Activated naive CD4-positive, alpha-beta T cell treated with anti-CD3 and anti-CD28 coated beads for 36 hours (primary cell): Measurements from ENCODE around the gene CHRNB2. TPM values are rescaled to one million over a fixed set of nuclear protein-coding genes. Genes with fewer than 3 reads are reported as not detected.

Experiments used
- CTCF ChIA-PET: fragments of 350-600 bp; sonication (Branson Sonifier 250); formaldehyde crosslinking; loops from one replicate; lab custom pipeline; 2021; ENCODE audit warnings: antibody characterized with exemption; lab: Charles Lee
- DNase-seq: peaks from one replicate; pipeline ENCODE4 v3.0.0-alpha.2; 2020
- H3K27ac Mint-ChIP-seq: one replicate; pipeline ENCODE4 v1.8.0; 2021; ENCODE audit warnings: mild to moderate bottlenecking, mixed read lengths
- H3K27me3 Mint-ChIP-seq: one replicate; pipeline ENCODE4 v1.8.0; 2021; ENCODE audit warnings: low read depth, mixed read lengths
- H3K36me3 Mint-ChIP-seq: one replicate; pipeline ENCODE4 v1.8.0; 2021; ENCODE audit warnings: low read depth, mixed read lengths
- H3K4me1 Mint-ChIP-seq: one replicate; pipeline ENCODE4 v1.8.0; 2021; ENCODE audit warnings: low read depth, mixed read lengths
- H3K4me3 Mint-ChIP-seq: one replicate; pipeline ENCODE4 v1.8.0; 2021; ENCODE audit warnings: mild to moderate bottlenecking, moderate library complexity, mixed read lengths
- H3K9me3 Mint-ChIP-seq: one replicate; pipeline ENCODE4 v1.8.0; 2021; ENCODE audit warnings: mixed read lengths
- intact Hi-C: fragments of 100-400 bp; cut with micrococcal nuclease; formaldehyde crosslinking; loops from one replicate; pipeline ENCODE4 v1.15.1; 2023
- total RNA-seq, 2 experiments: library from RNA; stranded (reverse); gene quantifications; one replicate each; pipeline ENCODE4 v1.2.3, GENCODE V29; 2021

CHRNB2 gene
- total RNA-seq, 2 experiments from 2014 or later: not detected

DNA sequence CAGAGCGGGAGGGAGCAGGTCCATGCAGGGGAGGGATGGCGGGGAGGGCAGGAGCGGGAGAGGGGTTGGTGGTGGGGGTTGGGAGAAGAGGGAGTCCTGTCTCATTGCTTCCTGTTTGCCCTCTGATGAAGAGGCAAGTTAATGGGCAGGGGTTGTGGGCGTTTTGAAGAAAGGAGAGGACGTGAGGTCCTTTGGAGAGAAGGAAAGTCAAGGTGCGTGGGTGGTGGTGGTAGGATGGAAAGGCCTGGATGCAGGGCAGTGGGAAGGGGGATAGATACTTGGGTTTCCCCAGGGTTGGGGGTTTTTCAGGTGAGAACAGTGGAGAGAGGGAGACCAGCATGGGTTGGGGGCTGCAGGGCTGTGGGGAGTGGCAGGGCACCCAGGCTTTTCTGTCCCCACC lies 26.3 kb upstream of the CHRNB2 start:
- H3K27me3 Mint-ChIP-seq: no peaks in the 10 kb centered on the region
- no peak for DNase-seq
- no peak overlapping the region for H3K4me3 Mint-ChIP-seq
- CTCF ChIA-PET: no interaction called here
- intact Hi-C loops: no loop called here
- no peaks in the 10 kb centered on the region for H3K36me3 Mint-ChIP-seq
- H3K9me3 Mint-ChIP-seq: no peaks in the 10 kb centered on the region
- H3K4me1 Mint-ChIP-seq: no peaks in the 10 kb centered on the region
- H3K27ac Mint-ChIP-seq: no peak overlapping the region

- intact Hi-C loops: loop anchor here (1.0 to 5.0 kb wide), 5 partner anchors 67 to 359 kb away; partner anchors contain the start of gene IL6R
- Mint-ChIP-seq H3K27ac (no peak overlapping the region), H3K4me1 (peaks cover 21% of the 10 kb centered on the region), H3K9me3 (no peaks in the 10 kb centered on the region), H3K27me3 (no peaks in the 10 kb centered on the region), H3K36me3 (peaks cover 16% of the 10 kb centered on the region), H3K4me3 (no peak overlapping the region)
- peak; percentile 77 for DNase-seq
- CTCF ChIA-PET: interaction anchor here (0.6 to 3.0 kb wide), 39 partner anchors 9 to 347 kb away, joined by 3 to 89 read pairs (median 4); partner anchors contain the start of gene ATP8B2
Observed at GRCh38 chr1:154546264-154547063, 21.1 kb upstream of the CHRNB2 start.

DNA sequence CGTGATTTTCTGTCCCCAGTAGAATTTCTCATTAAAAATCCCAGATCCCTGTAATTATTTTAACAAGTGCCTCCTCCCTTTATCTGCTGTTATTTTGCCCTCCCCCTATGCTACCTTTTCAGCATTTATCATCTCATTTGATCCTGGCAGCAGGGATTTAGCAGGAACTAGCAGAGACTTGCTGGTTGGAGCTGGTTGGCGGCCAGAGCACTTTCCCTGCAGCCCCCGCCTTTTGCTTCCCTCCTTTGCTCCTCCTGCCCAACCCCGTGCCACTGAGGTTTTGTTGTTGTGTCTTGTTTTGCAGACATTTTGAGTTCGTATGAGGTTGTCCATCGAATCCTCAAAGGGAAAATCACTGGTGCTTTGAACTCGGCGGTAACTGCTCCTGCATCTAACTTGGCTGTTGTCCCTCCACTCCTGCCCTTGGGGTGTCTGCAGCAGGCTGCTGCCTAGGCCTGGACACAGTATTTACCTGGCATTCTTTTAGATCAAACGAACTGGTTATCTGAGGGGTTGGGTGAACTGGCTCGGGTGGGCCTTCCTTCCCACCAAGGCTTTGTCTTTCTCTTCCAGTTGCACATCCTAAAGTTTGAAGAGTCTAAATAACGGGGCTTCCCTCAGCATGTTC lies 20.4 kb upstream of the CHRNB2 start:
- no peaks in the 10 kb centered on the region for H3K27me3 Mint-ChIP-seq
- no peak overlapping the region for H3K4me3 Mint-ChIP-seq
- no peaks in the 10 kb centered on the region for H3K9me3 Mint-ChIP-seq
- intact Hi-C loops: loop anchor here (2.0 to 5.0 kb wide), 3 partner anchors 194 to 360 kb away; no protein-coding TSS in a partner anchor
- H3K27ac Mint-ChIP-seq: no peak overlapping the region
- H3K4me1 Mint-ChIP-seq: peaks cover 21% of the 10 kb centered on the region
- DNase-seq: no peak
- H3K36me3 Mint-ChIP-seq: peaks cover 20% of the 10 kb centered on the region
- CTCF ChIA-PET: interaction anchor here (0.6 to 3.0 kb wide), 36 partner anchors 8 to 348 kb away, joined by 3 to 89 read pairs (median 4); no protein-coding TSS in a partner anchor

DNA sequence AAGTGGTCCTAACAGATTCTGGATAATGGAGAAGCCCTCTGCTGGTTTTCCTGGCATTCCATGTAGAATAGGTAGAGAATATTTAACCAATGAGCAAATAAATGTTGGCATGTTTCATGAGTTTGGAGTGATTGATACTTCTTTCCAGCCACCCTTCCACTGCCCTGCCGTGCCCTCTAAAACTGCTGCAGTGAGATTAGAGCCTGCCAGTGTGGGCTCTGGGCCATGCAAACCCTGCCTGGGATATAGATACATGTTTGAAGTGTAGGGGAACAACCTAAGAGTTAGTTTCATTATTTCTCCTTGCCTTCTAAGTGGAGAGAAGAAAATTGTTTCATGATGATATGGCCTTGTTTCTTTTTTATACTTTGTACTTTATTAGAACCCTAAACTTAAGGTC lies 19.6 kb upstream of the CHRNB2 start:
- intact Hi-C loops: loop anchor here (5.0 kb wide), 2 partner anchors 346 to 361 kb away; no protein-coding TSS in a partner anchor
- CTCF ChIA-PET: interaction anchor here (1.6 to 3.4 kb wide), 2 partner anchors 12 to 68 kb away, joined by 4 to 26 read pairs; no protein-coding TSS in a partner anchor
- Mint-ChIP-seq H3K36me3 (peaks cover 23% of the 10 kb centered on the region), H3K27ac (no peak overlapping the region), H3K4me3 (no peak overlapping the region), H3K4me1 (peaks cover 21% of the 10 kb centered on the region), H3K27me3 (no peaks in the 10 kb centered on the region), H3K9me3 (no peaks in the 10 kb centered on the region)
- no peak for DNase-seq

- Mint-ChIP-seq H3K9me3 (no peaks in the 10 kb centered on the region), H3K36me3 (peaks cover 31% of the 10 kb centered on the region), H3K27me3 (no peaks in the 10 kb centered on the region), H3K27ac (peak overlapping the region; percentile 5), H3K4me3 (no peak overlapping the region), H3K4me1 (peaks cover 21% of the 10 kb centered on the region)
- no peak for DNase-seq
- CTCF ChIA-PET: interaction anchor here (0.9 to 3.4 kb wide), 3 partner anchors 8 to 69 kb away, joined by 3 to 26 read pairs (median 4); no protein-coding TSS in a partner anchor
- intact Hi-C loops: loop anchor here (5.0 kb wide), 2 partner anchors 347 to 362 kb away; no protein-coding TSS in a partner anchor
Observed at GRCh38 chr1:154549202-154549770, 18.3 kb upstream of the CHRNB2 start.

DNA sequence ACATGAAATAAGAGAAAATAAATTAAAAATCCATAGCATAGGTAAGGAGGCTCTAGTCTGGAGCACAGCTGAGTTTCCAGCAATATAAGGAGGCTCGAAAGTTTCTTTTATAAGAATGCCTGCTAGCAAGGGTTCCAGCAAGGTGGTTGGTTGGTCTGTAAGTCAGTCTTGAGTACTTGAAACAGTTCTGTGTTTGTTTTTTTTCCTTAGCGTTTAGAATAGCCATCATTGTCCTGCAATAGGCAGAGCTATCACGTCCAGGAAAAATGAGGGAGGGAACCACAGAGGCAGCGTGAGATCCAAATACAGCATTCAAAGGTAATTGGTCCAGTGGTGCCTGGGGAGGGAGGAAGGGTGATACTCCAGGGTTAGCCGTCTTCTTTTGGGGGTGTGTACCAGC lies 17.5 kb upstream of the CHRNB2 start:
- no peak for DNase-seq
- H3K4me1 Mint-ChIP-seq: peaks cover 22% of the 10 kb centered on the region
- H3K36me3 Mint-ChIP-seq: peaks cover 38% of the 10 kb centered on the region
- no peak overlapping the region for H3K27ac Mint-ChIP-seq
- no peak overlapping the region for H3K4me3 Mint-ChIP-seq
- intact Hi-C loops: no loop called here
- no peaks in the 10 kb centered on the region for H3K27me3 Mint-ChIP-seq
- CTCF ChIA-PET: interaction anchor here (0.6 to 3.4 kb wide), 2 partner anchors 11 to 70 kb away, joined by 3 to 26 read pairs; no protein-coding TSS in a partner anchor
- no peaks in the 10 kb centered on the region for H3K9me3 Mint-ChIP-seq

DNA sequence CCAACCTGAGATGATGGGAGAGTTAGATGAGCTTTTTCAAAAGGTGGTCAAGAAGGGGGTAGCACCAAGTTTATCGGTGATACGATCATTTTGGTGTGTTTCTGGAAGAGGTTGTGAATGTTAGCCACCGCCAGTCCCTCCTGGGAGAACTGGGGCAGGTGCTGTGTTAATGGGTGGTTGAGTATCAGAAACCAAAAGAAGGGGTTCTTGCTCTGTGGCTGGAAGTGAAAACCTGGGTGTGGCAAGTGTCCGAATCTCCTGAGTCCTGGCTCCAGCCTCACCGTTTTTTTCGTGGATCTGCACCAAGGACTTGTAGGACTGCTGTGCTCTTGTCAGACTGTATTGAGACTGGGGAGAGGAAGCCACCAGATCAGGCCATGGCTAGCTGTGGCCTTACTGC lies 16.9 kb upstream of the CHRNB2 start:
- no peak for DNase-seq
- H3K4me1 Mint-ChIP-seq: peaks cover 25% of the 10 kb centered on the region
- intact Hi-C loops: no loop called here
- no peak overlapping the region for H3K4me3 Mint-ChIP-seq
- CTCF ChIA-PET: interaction anchor here (0.6 to 3.4 kb wide), 2 partner anchors 10 to 70 kb away, joined by 3 to 26 read pairs; no protein-coding TSS in a partner anchor
- H3K9me3 Mint-ChIP-seq: no peaks in the 10 kb centered on the region
- no peaks in the 10 kb centered on the region for H3K27me3 Mint-ChIP-seq
- H3K36me3 Mint-ChIP-seq: peaks cover 42% of the 10 kb centered on the region
- H3K27ac Mint-ChIP-seq: no peak overlapping the region

GRCh38 chr1:154551474-154551873 lies 16.1 kb upstream of the CHRNB2 start:
- peaks cover 42% of the 10 kb centered on the region for H3K36me3 Mint-ChIP-seq
- no peak overlapping the region for H3K4me3 Mint-ChIP-seq
- DNase-seq: no peak
- no peaks in the 10 kb centered on the region for H3K27me3 Mint-ChIP-seq
- CTCF ChIA-PET: no interaction called here
- no peak overlapping the region for H3K27ac Mint-ChIP-seq
- H3K9me3 Mint-ChIP-seq: no peaks in the 10 kb centered on the region
- H3K4me1 Mint-ChIP-seq: peaks cover 32% of the 10 kb centered on the region
- intact Hi-C loops: no loop called here

DNA sequence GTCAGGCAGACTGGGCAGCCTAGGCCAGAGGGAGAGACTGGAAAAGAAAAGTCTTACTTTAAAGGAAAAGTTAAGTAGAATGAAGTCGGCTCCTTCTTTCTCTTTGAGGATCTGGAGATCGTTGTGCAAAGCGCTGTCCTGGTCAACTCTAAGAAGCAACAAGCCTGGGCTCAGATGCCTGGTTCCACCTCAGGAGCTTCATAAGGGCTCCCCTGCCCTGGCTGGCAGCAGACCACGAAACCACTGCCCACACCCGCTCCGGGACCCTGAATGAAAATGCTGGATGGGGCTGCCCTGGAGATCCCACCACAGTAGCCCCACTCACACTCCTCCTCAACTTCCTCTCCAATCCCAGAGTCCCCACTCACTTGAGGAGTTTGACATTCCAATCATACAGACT lies 15.5 kb upstream of the CHRNB2 start:
- H3K27ac Mint-ChIP-seq: no peak overlapping the region
- no peaks in the 10 kb centered on the region for H3K27me3 Mint-ChIP-seq
- DNase-seq: no peak
- H3K36me3 Mint-ChIP-seq: peaks cover 42% of the 10 kb centered on the region
- CTCF ChIA-PET: no interaction called here
- no peak overlapping the region for H3K4me3 Mint-ChIP-seq
- H3K9me3 Mint-ChIP-seq: no peaks in the 10 kb centered on the region
- peaks cover 37% of the 10 kb centered on the region for H3K4me1 Mint-ChIP-seq
- intact Hi-C loops: no loop called here

GRCh38 chr1:154553056-154554030 lies 14.2 kb upstream of the CHRNB2 start:
- intact Hi-C loops: no loop called here
- H3K9me3 Mint-ChIP-seq: no peaks in the 10 kb centered on the region

DNA sequence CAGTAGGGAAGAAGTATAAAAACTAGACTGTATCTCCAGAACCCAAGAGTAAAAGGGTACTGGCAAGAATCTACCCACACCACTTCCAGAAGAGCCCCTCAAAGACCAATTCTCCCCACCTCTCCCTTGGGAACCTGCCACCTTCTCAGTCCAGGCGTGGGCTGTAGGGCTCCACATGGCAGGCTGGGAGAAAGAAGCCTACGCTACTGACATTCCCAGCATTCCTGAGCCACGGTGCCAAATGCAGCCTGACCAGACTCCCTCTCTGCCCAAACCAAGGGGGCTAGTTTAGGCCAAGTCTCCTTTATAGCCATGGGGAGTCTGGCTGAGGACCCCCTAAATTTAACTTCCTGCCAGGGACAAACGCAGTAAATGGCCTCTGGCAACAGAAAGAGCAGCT lies 11.2 kb upstream of the CHRNB2 start:
- intact Hi-C loops: loop anchor here (5.0 kb wide), 1 partner anchor 374 kb away; no protein-coding TSS in a partner anchor
- H3K4me1 Mint-ChIP-seq: peaks cover 28% of the 10 kb centered on the region

More at GRCh38 chr1:154553056-154554030, 14.2 kb upstream of the CHRNB2 start:
- Mint-ChIP-seq H3K36me3 (peaks cover 51% of the 10 kb centered on the region), H3K4me3 (no peak overlapping the region), H3K27me3 (no peaks in the 10 kb centered on the region), H3K27ac (no peak overlapping the region), H3K4me1 (peaks cover 40% of the 10 kb centered on the region)
- CTCF ChIA-PET: interaction anchor here (0.6 to 1.8 kb wide), 3 partner anchors 74 to 443 kb away, joined by 5 to 9 read pairs (median 5); no protein-coding TSS in a partner anchor
- DNase-seq: no peak

More for the DNA sequence above, 11.2 kb upstream of the CHRNB2 start:
- peak overlapping the region; percentile 88 for H3K4me3 Mint-ChIP-seq
- peaks cover 35% of the 10 kb centered on the region for H3K36me3 Mint-ChIP-seq
- no peaks in the 10 kb centered on the region for H3K27me3 Mint-ChIP-seq
- H3K27ac Mint-ChIP-seq: peak overlapping the region; percentile 31
- no peak for DNase-seq
- no peaks in the 10 kb centered on the region for H3K9me3 Mint-ChIP-seq
- CTCF ChIA-PET: interaction anchor here (1.0 to 1.9 kb wide), 4 partner anchors 8 to 221 kb away, joined by 3 to 8 read pairs (median 4); no protein-coding TSS in a partner anchor
